Ovary (tissue), 9 donors: ENCODE measurements around the gene EVI5. TPM values are rescaled to one million over a fixed set of nuclear protein-coding genes. Genes with fewer than 3 reads are reported as not detected.

Experiments used
- DNase-seq, 5 donors: peaks; one replicate each; pipeline ENCODE4 v3.0.0-alpha.2; 2019 to 2020
- H3K27ac ChIP-seq, 2 donors: fragments of 200-600 bp; one replicate each; pipeline versions ENCODE4 v1.5.1 to v1.8.0; 2019 to 2022
- H3K27me3 ChIP-seq: fragments of 200-600 bp; one replicate; pipeline ENCODE4 v1.8.0; 2022
- H3K36me3 ChIP-seq: fragments of 200-600 bp; sonication (generic); one replicate; pipeline ENCODE4 v1.5.1; 2019
- H3K4me1 ChIP-seq: one replicate; pipeline ENCODE4 v1.8.1; 2013; ENCODE audit warnings: mild to moderate bottlenecking, moderate library complexity; ENCODE audit not compliant: insufficient read depth
- H3K4me3 ChIP-seq: fragments of 200-600 bp; sonication (generic); one replicate; pipeline ENCODE4 v1.5.1; 2017
- H3K9me3 ChIP-seq, 2 donors: fragments of 200-600 bp in 1 of 2; sonication (generic) in 1 of 2; one replicate each; pipeline versions ENCODE4 v1.5.1 to v1.8.1; 2013 to 2019; ENCODE audit warnings: mild to moderate bottlenecking in 1 of 2, moderate library complexity in 1 of 2
- CTCF ChIP-seq, 3 donors: fragments of 450-650 bp in 2 of 3; fragments of 200-600 bp in 1 of 3; IDR thresholded peaks; one replicate each; pipeline versions ENCODE4 v1.5.1 to v1.8.0; 2016 to 2022; ENCODE audit warnings: antibody characterized with exemption in 3 of 3, mild to moderate bottlenecking in 1 of 3
- EP300 ChIP-seq: sonication (generic); formaldehyde crosslinking; IDR thresholded peaks from one replicate; pipeline ENCODE4 v1.6.1; 2017; ENCODE audit warnings: antibody characterized with exemption
- POLR2A ChIP-seq: fragments of 450-650 bp; IDR thresholded peaks from one replicate; pipeline ENCODE4 v1.6.1; 2017; ENCODE audit warnings: antibody characterized with exemption, mild to moderate bottlenecking, moderate library complexity
- WGBS, 3 donors: extraction: QIAGEN DNeasy Blood & Tissue Kit in 1 of 3; methylation state at CpG; one replicate each; pipeline versions ENCODE4 v1.1.5 to v1.1.7; 2013 to 2017; 5-methylcytosine and 5-hydroxymethylcytosine counted together
- intact Hi-C, 4 donors: fragments of 100-400 bp; cut with DNase I; formaldehyde crosslinking; loops; one replicate each; pipeline versions ENCODE4 v1.11.0 to v1.15.1; 2022 to 2023
- polyA plus RNA-seq, 2 donors: library from polyadenylated mRNA; stranded (reverse); fragments of 200-250 nt in 1 of 2; fragments of 350-450 nt in 1 of 2; fragmentation: Illumina TruSeq in 1 of 2; extraction: RNeasy Lipid Tissue Mini Kit (QIAGEN cat#74804) in 1 of 2; gene quantifications; one replicate each; pipeline ENCODE4 v1.2.3, GENCODE V29; 2013 to 2014
- total RNA-seq, 7 donors: library from RNA; depleted of rRNA in 2 of 7; stranded (reverse); fragments of >200 nt in 2 of 7; fragmentation: NEBNext Ultra II Directional in 3 of 7; extraction: Animal tissue kit (Norgen Biotek cat#: 25700) in 3 of 7; gene quantifications; one replicate each; pipeline versions ENCODE4 v1.1.0 to v1.2.4, GENCODE V29; 2016 to 2023
- donor health status: DM: no; HTN: no; CAD: no; lungs with moderate emphysema.
- donor health status: DM: no; HTN: no; CAD: no.
- donor health status: Bipolar disorder and iron deficiency.
- donor health status: DM: yes; HTN: yes; CAD: no.
- donor health status: DM: no; HTN: no; CAD: no.
- donor health status: DM: yes; HTN: yes; CAD: no.

Gene EVI5
- total and polyA plus RNA-seq, 9 donors, result 4.4 to 36.7 (median 23.7) TPM

GRCh38 chr1:92803140-92803887 is 18.4 kb upstream of the EVI5 start:
- H3K36me3 ChIP-seq, result no peaks in the 10 kb centered on the region
- no peak overlapping the region for H3K4me3 ChIP-seq
- no peak overlapping the region for H3K27ac ChIP-seq
- H3K4me1 ChIP-seq, result peaks cover 2% of the 10 kb centered on the region
- intact Hi-C loops, result no loop called here
- no peaks in the 10 kb centered on the region for H3K9me3 ChIP-seq
- no peak for TF ChIP-seq CTCF (IDR thresholded peaks at IDR 0.05)
- TF ChIP-seq EP300, result no peak
- TF ChIP-seq POLR2A, result no peak
- no peak for DNase-seq
- no peaks in the 10 kb centered on the region for H3K27me3 ChIP-seq
- WGBS, 3 donors, result 86 to 93% (median 91%) methylated on average over 7 of the region's 7 CpGs

- Histone ChIP-seq H3K4me1 (no peaks in the 10 kb centered on the region), H3K27ac (no peak overlapping the region)
- DNase-seq, result no peak
Observed at GRCh38 chr1:92797961-92798360, 13.1 kb upstream of the EVI5 start.

GRCh38 chr1:92797297-92797696 is 12.4 kb upstream of the EVI5 start:
- TF ChIP-seq EP300 (no peak), CTCF (IDR thresholded peaks at IDR 0.05) (no peak), POLR2A (no peak)
- Histone ChIP-seq H3K4me3 (no peak overlapping the region), H3K4me1 (no peaks in the 10 kb centered on the region), H3K27me3 (no peaks in the 10 kb centered on the region), H3K27ac (no peak overlapping the region), H3K36me3 (no peaks in the 10 kb centered on the region), H3K9me3 (no peaks in the 10 kb centered on the region)
- intact Hi-C loops, result no loop called here
- DNase-seq, result no peak

More at GRCh38 chr1:92797961-92798360, 13.1 kb upstream of the EVI5 start:
- no peaks in the 10 kb centered on the region for H3K9me3 ChIP-seq
- no peak for TF ChIP-seq CTCF (IDR thresholded peaks at IDR 0.05)
- TF ChIP-seq EP300, result no peak
- TF ChIP-seq POLR2A, result no peak
- no peaks in the 10 kb centered on the region for H3K27me3 ChIP-seq
- no peaks in the 10 kb centered on the region for H3K36me3 ChIP-seq
- H3K4me3 ChIP-seq, result no peak overlapping the region
- WGBS, 3 donors, result 64 to 81% (median 66%) methylated on average over 1 of the region's 1 CpG
- intact Hi-C loops, result no loop called here

- intact Hi-C loops, result no loop called here
- no peak overlapping the region for H3K4me3 ChIP-seq
- DNase-seq, result no peak
- no peaks in the 10 kb centered on the region for H3K27me3 ChIP-seq
- WGBS, 3 donors, result 77 to 78% (median 77%) methylated on average over 4 of the region's 4 CpGs
- no peak for TF ChIP-seq EP300
- H3K9me3 ChIP-seq, result no peaks in the 10 kb centered on the region
- H3K4me1 ChIP-seq, result no peaks in the 10 kb centered on the region
- H3K27ac ChIP-seq, result no peak overlapping the region
- H3K36me3 ChIP-seq, result no peaks in the 10 kb centered on the region
Observed at GRCh38 chr1:92795166-92795565, 10.3 kb upstream of the EVI5 start.

GRCh38 chr1:92792340-92792782 is 7.5 kb upstream of the EVI5 start:
- DNase-seq, result no peak
- no peak overlapping the region for H3K27ac ChIP-seq
- intact Hi-C loops, result no loop called here
- H3K4me1 ChIP-seq, result no peaks in the 10 kb centered on the region
- H3K9me3 ChIP-seq, result no peaks in the 10 kb centered on the region
- no peak overlapping the region for H3K4me3 ChIP-seq
- no peaks in the 10 kb centered on the region for H3K27me3 ChIP-seq
- H3K36me3 ChIP-seq, result no peaks in the 10 kb centered on the region
- WGBS, 3 donors, result 36 to 54% (median 43%) methylated on average over 3 of the region's 3 CpGs
- no peak for TF ChIP-seq CTCF (IDR thresholded peaks at IDR 0.05)
- TF ChIP-seq POLR2A, result no peak
- no peak for TF ChIP-seq EP300
